GM21381 (cell line): Measurements from ENCODE around the gene SDS.
A peak's percentile ranks its signal among the peaks of the same experiment; 100 is the strongest.

Source experiments
- ATAC-seq: cut with Tn5 transposase; IDR thresholded peaks from one replicate; pipeline ENCODE4 v1.9.1; 2021; ENCODE audit warnings: mild to moderate bottlenecking, moderate library complexity; ENCODE audit not compliant: unreplicated experiment

Gene SDS

GRCh38 chr12:113427882-113428281 lies 24.2 kb upstream of the SDS start:
- ATAC-seq = no peak

- ATAC-seq = no peak
These were observed 22.3 kb upstream of the SDS start for GRCh38 chr12:113425960-113426453.

GRCh38 chr12:113424915-113425823 lies 21.5 kb upstream of the SDS start:
- ATAC-seq = no peak

DNA sequence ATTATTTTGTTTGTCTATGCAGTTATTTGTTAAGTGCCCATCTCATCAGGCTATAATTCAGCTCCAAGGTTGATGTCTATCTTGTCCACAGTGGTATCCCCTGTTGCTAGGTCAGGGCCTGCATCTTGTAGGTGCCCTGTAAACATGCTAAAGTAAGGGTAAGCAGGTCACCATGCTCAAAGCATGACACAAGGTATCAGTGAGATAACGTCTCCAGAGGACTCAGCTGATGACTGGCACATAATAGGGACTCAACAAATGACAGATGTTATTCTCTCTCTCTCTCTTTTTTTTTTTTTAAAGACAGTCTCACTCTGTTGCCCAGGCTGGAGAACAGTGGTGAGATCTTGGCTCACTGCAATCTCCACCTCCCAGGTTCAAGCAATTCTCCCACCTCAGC lies 20.8 kb upstream of the SDS start:
- ATAC-seq = no peak

DNA sequence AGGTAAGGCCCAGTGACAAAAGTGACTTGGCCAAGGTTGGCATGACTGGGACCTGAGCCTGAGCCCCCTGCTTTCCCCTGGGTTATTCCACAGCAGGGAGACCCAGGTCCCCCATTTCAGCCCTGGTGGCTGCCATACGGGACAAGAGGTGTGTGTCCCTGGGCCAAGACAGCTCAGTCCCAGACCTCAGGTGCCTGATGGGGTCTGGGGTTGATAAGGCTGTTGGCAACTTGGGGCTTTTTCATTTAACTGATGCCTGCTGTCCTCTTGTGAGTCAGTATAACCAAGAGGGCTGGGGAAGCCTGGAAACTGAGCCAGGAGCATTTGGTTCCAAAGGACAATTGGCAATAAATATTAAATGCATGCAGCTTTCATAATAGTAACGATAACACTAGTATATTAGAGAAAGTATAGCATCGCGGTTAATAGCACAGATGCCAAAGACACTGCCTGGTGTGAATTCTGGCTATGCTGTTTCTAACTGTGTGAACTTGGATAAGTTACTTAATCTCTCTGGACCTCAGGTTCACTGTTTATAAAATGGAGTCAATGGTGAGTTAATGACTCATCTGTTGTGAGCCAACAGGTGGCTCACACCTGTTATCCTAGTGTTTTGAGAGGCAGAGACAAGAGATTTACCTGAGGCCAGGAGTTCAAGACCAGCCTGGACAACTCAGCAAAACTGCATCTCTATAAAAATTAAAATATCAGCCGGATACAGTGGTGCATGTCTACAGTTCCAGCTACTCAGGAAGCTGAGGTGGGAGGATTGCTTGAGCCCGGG lies 19.4 kb upstream of the SDS start:
- ATAC-seq = no peak

DNA sequence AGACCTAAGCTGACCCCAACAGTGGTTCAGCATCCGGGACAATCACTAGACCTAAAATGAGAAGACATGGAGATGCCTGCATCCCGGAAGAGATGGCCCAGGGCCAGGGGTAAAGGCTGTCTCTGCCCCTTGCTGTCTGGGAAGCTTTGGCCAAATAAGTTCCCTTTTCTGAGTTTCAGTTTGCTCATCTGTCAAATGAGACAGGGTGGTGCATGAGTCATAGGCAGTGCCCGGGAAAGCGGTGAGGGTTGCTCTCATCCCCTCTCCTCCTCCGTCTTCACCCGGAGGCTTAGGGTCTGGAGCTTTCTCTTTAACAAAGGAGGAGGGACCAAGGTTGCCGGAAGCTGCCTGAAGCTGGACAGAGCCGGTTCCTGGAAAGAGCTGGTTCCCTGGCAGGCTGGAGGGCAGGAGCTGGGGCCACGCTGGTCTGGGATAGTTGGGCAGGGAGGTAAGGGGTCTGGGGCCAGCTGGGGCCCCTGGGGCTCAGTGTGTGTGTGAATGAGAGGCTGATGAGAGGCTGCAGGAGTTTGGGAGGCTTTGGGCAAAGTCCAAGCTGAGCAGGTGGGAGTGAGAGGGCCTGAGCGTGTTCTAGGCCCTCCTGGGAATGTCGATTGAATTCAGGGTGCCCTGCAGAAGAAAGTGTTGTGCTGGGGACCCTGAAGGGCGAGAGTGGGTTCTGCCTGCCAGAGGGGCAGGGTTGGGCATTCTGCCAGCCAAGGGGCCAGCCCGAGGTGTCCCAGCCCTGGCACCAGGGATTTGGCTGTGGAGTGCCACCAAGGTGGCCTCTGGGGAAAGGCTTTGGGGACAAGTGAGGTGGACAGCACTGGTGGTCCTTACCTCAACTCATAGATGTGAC lies 18.6 kb upstream of the SDS start, which contains the start of gene SDSL:
TSS of gene SDSL (plus strand) at position 351 of the 856 bp plus-strand sequence. CDS start 5,603 bp downstream, outside the sequence.
- ATAC-seq = peak; percentile 91

- no peak for ATAC-seq
These were observed 17.4 kb upstream of the SDS start for GRCh38 chr12:113420996-113421595.

- ATAC-seq = no peak
These were observed 14.7 kb upstream of the SDS start for GRCh38 chr12:113418213-113418879.

GRCh38 chr12:113416091-113416754 lies 12.5 kb upstream of the SDS start:
- ATAC-seq = no peak

GRCh38 chr12:113414519-113415038 lies 10.9 kb upstream of the SDS start:
- ATAC-seq = no peak

DNA sequence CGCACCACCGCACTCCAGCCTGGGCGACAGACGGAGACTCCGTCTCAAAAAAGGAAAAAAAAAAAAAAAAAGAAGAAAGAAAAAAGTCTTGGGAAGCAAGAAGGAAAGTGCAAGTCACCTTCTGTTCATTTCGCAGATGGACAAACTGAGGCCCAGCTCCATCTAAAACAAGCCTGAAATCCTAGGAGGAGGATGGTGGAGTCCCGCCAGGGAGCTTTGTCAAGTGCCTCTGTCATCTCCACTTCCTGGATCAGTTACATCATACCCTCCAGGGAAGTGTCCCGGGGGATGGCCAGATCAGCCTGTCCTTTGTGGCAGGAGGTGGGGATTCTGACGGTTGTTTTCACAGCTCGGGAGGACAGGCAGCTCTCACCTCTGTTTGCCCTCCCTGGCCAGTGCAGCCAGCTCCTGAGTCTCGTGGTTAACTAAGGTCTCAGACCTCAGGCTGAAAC lies 9.8 kb upstream of the SDS start:
- no peak for ATAC-seq

- ATAC-seq = no peak
These were observed 5.9 kb upstream of the SDS start for GRCh38 chr12:113409462-113410124.

DNA sequence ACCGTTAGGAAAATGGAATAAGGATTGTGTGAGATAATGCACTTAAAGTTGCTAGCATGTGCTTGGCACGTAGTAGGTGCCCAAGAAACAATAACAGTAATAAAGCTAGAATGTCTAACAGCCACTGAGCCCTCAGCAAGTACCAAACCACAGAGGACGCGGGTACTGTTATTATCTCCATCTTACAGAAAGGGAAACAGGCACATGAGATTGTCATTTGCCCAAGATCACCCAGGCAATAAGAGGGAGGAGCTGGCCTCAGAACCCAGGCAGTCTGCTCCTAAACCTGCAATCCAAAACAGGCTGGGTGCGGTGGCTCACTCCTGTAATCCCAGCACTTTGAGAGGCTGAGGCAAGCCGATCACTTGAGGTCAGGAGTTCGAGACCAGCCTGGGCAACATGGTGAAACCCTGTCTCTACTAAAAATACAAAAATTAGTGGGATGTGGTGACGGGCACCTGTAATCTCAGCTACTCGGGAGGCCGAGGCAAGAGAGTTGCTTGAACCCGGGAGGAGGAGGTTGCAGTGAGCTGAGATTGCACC lies 5.1 kb upstream of the SDS start:
- ATAC-seq = no peak

DNA sequence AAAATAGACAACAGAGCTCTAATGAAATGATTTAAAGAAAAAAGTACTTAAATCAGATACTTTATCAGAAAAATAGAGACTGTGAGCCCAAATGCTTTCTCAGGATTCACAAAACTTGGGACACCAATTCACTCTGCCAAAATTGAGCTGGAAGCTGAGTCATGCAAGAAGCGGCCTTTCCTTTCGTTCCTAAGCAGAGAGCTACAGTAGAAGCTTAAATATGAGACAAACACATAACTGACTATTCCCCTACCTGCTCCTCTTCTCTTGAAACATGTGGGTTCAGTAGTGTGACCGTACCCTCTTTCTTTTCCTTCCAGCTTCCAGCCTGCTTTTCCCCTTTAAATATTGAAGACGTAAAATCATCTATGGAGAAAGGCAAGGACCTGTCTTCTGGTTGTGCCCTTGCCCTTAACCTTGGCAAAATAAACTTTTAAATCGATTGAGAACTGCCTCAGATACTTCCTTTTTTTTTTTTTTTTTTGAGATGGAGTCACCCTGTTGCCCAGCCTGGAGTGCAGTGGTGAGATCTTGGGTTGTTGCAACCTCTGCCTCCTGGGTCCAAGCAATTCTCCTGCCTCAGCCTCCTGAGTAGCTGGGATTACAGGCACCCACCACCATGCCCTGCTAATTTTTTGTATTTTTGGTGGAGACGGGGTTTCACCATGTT lies 4.4 kb upstream of the SDS start:
- no peak for ATAC-seq

DNA sequence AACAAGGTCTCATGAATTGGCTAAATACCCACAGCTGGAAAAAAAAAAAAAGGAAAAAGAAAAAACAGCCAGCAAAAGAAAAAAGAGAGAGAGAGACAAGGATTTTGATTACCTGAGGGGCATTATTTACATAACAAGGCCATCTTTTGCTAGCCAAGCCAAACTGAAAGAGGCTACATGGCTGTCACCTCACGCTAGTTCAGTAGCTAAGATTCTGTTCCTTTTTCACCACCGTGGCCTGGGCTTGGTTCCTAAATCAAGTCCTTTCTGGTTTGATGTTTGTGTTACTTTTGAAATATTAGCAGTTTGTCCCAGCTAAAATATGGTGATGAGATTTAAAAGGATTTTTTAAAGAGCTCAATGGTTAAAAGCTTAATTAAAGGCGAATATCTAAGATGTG lies 2.0 kb upstream of the SDS start:
- no peak for ATAC-seq

DNA sequence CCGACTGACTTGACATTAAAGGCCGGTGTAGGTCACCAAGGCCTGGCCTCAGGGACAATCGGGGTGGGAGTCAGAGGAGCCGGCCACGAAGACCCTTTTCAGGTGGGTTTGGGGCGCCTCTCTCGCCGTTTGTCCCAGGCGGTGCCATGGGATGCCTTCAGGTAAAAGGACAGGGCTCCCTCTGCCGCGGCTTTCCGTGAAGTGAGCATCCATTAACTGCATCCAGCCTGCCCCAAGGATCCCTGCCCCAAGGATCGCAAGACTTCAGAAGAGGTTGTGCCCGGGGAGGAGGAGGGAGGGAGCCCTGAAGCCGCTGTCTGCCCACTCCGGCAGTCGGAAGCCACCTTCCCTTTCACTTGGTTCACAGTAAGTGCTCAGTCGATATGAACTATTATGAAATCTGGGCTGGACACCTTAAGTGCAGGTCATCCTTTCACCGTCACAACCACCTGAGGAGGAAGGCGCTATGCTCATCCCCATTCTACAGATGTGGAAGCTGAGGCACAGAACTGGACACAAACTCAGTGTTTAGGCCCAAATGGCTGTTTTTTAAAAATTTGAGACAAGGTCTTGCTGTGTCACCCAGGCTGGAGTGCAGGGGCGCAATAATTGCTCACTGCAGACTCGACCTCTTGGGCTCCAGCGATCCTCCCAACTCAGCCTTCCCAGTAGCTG lies 964 bp downstream of the SDS start:
- ATAC-seq = no peak
